Anterior cingulate cortex (tissue), 58 donors: Measurements from ENCODE around the gene TRAFD1.

Experiments
- DNase-seq, 58 donors: peaks; one replicate each; lab custom pipeline; 2025; lab: John Stamatoyannopoulos, UW

Gene TRAFD1

GRCh38 chr12:112194601-112195247 lies 69.4 kb downstream of the TRAFD1 start:
- DNase-seq = no peak

GRCh38 chr12:112196196-112196875 lies 71.0 kb downstream of the TRAFD1 start:
- no peak for DNase-seq

- DNase-seq = peak in 42 of 58 donors; percentile 2 to 70 (median 22)
Observed at GRCh38 chr12:112198120-112198733, 72.9 kb downstream of the TRAFD1 start.

GRCh38 chr12:112199136-112199535 lies 73.8 kb downstream of the TRAFD1 start:
- DNase-seq = no peak
